ENCODE results near the gene EIF5.

- TF ChIP-seq CTCF (IDR thresholded peaks at IDR 0.05) = no peak
- no peak for TF ChIP-seq POLR2A (IDR thresholded peaks at IDR 0.05)
Observed at GRCh38 chr14:103392572-103392971, 58.5 kb downstream of the EIF5 start.

All from esophagus squamous epithelium (tissue), 4 donors.